HCT116 (cell line): ENCODE data around the gene TNRC6C. TPM values are rescaled to one million over a fixed set of nuclear protein-coding genes. Genes with fewer than 3 reads are reported as not detected.

ENCODE experiments used
- EZH2 ChIP-seq: fragments of 200-600 bp; sonication (generic); IDR thresholded peaks from 2 replicates; pipeline ENCODE4 v1.6.1; 2017; ENCODE audit warnings: antibody characterized with exemption, mixed run types
- POLR2AphosphoS5 ChIP-seq: IDR thresholded peaks from 2 replicates; pipeline ENCODE4 v1.6.1; 2011; ENCODE audit warnings: mild to moderate bottlenecking, low read depth, low read length, moderate library complexity
- RAD21 ChIP-seq: IDR thresholded peaks from 2 replicates; pipeline ENCODE4 v1.6.1; 2012; ENCODE audit warnings: low read depth, mild to moderate bottlenecking
- REST ChIP-seq: IDR thresholded peaks from 2 replicates; pipeline ENCODE4 v1.6.1; 2012; ENCODE audit warnings: low read depth
- YY1 ChIP-seq: IDR thresholded peaks from 2 replicates; pipeline ENCODE4 v1.6.1; 2011; ENCODE audit warnings: low read length, low read depth, moderate library complexity, mild to moderate bottlenecking; ENCODE audit not compliant: insufficient replicate concordance; ENCODE audit errors: extremely low read depth
- ZBTB33 ChIP-seq: IDR thresholded peaks from 2 replicates; pipeline ENCODE4 v1.6.1; 2011; ENCODE audit warnings: mild to moderate bottlenecking, low read length, moderate library complexity; ENCODE audit not compliant: insufficient replicate concordance; ENCODE audit errors: extremely low read depth
- ZNF274 ChIP-seq: fragments of 200-500 bp; sonication (Bioruptor generic); IDR thresholded peaks from 2 replicates; pipeline ENCODE4 v1.6.1; 2014; ENCODE audit warnings: mild to moderate bottlenecking, low read depth, low read length, inconsistent platforms
- total RNA-seq: library from RNA; stranded (reverse); gene quantifications from one replicate; pipeline ENCODE4 v1.2.1, GENCODE V29; 2021; ENCODE audit not compliant: unreplicated experiment

TNRC6C gene
- total RNA-seq, 1 experiment from 2014 or later, result 23.4 TPM

DNA sequence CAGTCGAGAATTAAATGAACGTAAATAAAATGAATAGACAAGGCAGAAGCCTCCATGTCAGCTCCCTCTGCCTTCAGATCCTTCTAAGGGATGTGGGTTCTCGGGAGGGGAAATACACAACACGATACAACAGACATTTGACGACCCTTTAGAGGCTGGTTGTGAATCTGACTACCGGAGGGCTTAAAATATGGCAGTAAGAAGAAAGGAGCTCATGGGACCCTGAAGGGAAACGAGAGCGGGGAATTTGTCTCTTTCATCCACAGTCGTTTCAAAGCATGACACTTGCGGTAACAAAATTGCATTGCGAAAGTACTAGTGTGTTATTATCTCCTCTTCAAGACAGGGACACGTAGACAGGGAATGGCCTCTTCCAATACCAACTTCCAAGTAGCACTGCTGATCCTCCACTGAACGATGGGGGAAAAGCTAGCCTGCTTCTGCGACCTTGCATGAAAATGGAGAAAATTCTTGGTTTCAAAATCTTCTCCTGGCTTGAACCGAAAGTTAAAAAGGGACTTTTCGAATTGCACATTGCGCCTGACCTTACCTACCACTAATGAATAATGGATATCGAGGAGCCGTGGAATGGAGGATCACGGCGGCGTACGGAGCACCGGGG lies 1.2 kb upstream of the TNRC6C start (continued):
- no peak for TF ChIP-seq ZBTB33
- no peak for TF ChIP-seq EZH2
- no peak for TF ChIP-seq YY1
- TF ChIP-seq ZNF274, result no peak
- TF ChIP-seq RAD21, result no peak
- TF ChIP-seq REST, result no peak
- TF ChIP-seq POLR2AphosphoS5, result no peak
